SK-N-SH treated with all-trans-retinoic acid at 6 μM for 48 hours (cell line): Measurements from ENCODE around the gene SCO2.

Source experiments
- ATAC-seq: fragments of 200-7000 bp; cut with Tn5 transposase; 3 replicates; pipeline ENCODE4 v1.9.1; 2020; ENCODE audit warnings: mild to moderate bottlenecking, moderate library complexity
- CSDC2 ChIP-seq: fragments of 250-450 bp; sonication (Bioruptor Pico); IDR thresholded peaks from 2 replicates; pipeline ENCODE4 v1.5.0; 2020; ENCODE audit warnings: mild to moderate bottlenecking, moderate library complexity
- ESRRG ChIP-seq: fragments of 250-450 bp; sonication (Bioruptor Pico); IDR thresholded peaks from 2 replicates; pipeline ENCODE4 v1.6.1; 2021; ENCODE audit warnings: mild to moderate bottlenecking
- GLIS3 ChIP-seq: fragments of 250-450 bp; sonication (Bioruptor Pico); IDR thresholded peaks from 2 replicates; pipeline ENCODE4 v1.5.0; 2020; ENCODE audit warnings: mild to moderate bottlenecking, moderate library complexity
- ISL1 ChIP-seq: fragments of 250-450 bp; sonication (Bioruptor Pico); IDR thresholded peaks from 2 replicates; pipeline ENCODE4 v2.1.2; 2022; ENCODE audit warnings: mild to moderate bottlenecking, moderate library complexity
- OSR1 ChIP-seq: fragments of 250-450 bp; sonication (Bioruptor Pico); IDR thresholded peaks from 2 replicates; pipeline ENCODE4 v1.8.0; 2022; ENCODE audit warnings: moderate library complexity, mild to moderate bottlenecking, inconsistent platforms
- PPARA ChIP-seq: fragments of 250-450 bp; sonication (Bioruptor Pico); IDR thresholded peaks from 2 replicates; pipeline ENCODE4 v1.5.0; 2020; ENCODE audit warnings: mild to moderate bottlenecking, borderline replicate concordance
- RARB ChIP-seq: fragments of 250-450 bp; sonication (Bioruptor Pico); IDR thresholded peaks from 2 replicates; pipeline ENCODE4 v1.8.0; 2021; ENCODE audit warnings: mild to moderate bottlenecking, moderate library complexity
- SNAI2 ChIP-seq: fragments of 250-450 bp; sonication (Bioruptor Pico); IDR thresholded peaks from 2 replicates; pipeline ENCODE4 v1.5.0; 2020; ENCODE audit warnings: mild to moderate bottlenecking, moderate library complexity
- TCF4 ChIP-seq: fragments of 250-450 bp; sonication (Bioruptor Pico); IDR thresholded peaks from 2 replicates; pipeline ENCODE4 v1.8.0; 2021; ENCODE audit warnings: mild to moderate bottlenecking, moderate library complexity, borderline replicate concordance
- TOX ChIP-seq: fragments of 250-450 bp; sonication (Bioruptor Pico); IDR thresholded peaks from 2 replicates; pipeline ENCODE4 v1.8.0; 2021; ENCODE audit warnings: mild to moderate bottlenecking, moderate library complexity, borderline replicate concordance
- ZC3H10 ChIP-seq: fragments of 250-450 bp; sonication (Bioruptor Pico); IDR thresholded peaks from 2 replicates; pipeline ENCODE4 v1.5.1; 2021; ENCODE audit warnings: mild to moderate bottlenecking, moderate library complexity
- ZFP3 ChIP-seq: fragments of 250-450 bp; sonication (Bioruptor Pico); IDR thresholded peaks from 2 replicates; pipeline ENCODE4 v1.5.0; 2020; ENCODE audit warnings: mild to moderate bottlenecking, moderate library complexity
- ZFP30 ChIP-seq: fragments of 450-650 bp; formaldehyde crosslinking; IDR thresholded peaks from 2 replicates; pipeline ENCODE4 v1.5.0; 2022; ENCODE audit warnings: mild to moderate bottlenecking, moderate library complexity
- ZNF565 ChIP-seq: fragments of 450-650 bp; formaldehyde crosslinking; conservative IDR thresholded peaks from 2 replicates; pipeline ENCODE4 v1.5.0; 2020; ENCODE audit warnings: low read depth, mild to moderate bottlenecking, moderate library complexity
- ZNF70 ChIP-seq: fragments of 450-650 bp; formaldehyde crosslinking; IDR thresholded peaks from 2 replicates; pipeline ENCODE4 v1.5.0; 2020; ENCODE audit warnings: mild to moderate bottlenecking, moderate library complexity
- ZNF8 ChIP-seq: fragments of 450-650 bp; formaldehyde crosslinking; IDR thresholded peaks from 2 replicates; pipeline ENCODE4 v1.5.0; 2020; ENCODE audit warnings: mild to moderate bottlenecking, moderate library complexity
- TF ChIP-seq, protein P1 (sequence below): fragments of 250-450 bp; sonication (Bioruptor Pico); IDR thresholded peaks from 2 replicates; pipeline ENCODE4 v1.5.1; 2021; ENCODE audit warnings: mild to moderate bottlenecking, moderate library complexity
- TF ChIP-seq, protein P2 (sequence below): fragments of 250-450 bp; sonication (Bioruptor Pico); IDR thresholded peaks from 2 replicates; pipeline ENCODE4 v1.8.0; 2020; ENCODE audit warnings: mild to moderate bottlenecking, moderate library complexity, borderline replicate concordance
- TF ChIP-seq, protein P3 (sequence below): fragments of 250-450 bp; sonication (Bioruptor Pico); IDR thresholded peaks from 2 replicates; pipeline ENCODE4 v1.8.0; 2021; ENCODE audit warnings: low read depth, mild to moderate bottlenecking, moderate library complexity, borderline replicate concordance
- TF ChIP-seq, protein P4 (sequence below): fragments of 250-450 bp; sonication (Bioruptor Pico); IDR thresholded peaks from 2 replicates; pipeline ENCODE4 v1.5.1; 2020; ENCODE audit warnings: low read depth, mild to moderate bottlenecking, moderate library complexity

The SCO2 gene

DNA sequence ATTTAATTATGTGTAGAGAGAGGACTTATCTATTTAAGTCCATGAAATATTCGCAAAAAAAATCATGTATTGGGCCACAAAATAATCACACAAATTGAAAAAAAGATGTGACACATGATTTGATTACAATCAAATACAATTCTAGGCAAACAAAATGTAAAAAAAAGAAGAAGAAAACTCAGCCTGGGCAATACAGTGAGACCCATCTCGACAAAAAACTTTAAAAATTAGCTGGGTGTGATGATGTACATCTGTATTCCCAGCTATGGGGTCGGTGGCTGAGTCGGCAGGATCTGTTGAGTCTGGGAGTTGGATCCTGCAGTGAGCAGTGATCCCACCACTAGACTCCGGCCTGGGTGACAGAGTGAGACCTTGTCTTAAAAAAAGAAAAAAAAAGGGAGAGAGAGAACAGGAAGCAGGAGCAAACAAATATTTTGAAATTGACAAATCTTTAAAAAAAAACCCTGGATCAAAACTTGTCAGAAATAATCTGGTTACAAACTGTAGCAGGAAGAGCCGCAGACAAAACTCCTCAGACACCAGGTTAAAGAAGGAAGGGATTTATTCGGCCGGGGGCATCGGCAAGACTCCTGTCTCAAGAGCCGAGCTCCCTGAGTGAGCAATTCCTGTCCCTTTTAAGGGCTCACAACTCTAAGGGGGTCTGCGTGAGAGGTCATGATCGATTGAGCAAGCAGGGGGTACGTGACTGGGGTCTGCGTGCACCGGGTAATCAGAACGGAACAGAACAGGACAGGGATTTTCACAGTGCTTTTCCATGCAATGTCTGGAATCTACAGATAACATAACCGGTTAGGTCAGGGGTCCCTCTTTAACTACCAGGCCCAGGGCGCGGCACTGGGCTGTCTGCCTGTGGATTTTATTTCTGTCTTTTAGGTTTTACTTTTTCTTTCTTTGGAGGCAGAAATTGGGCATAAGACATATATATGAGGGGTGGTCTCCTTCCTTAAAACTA, 7.7 kb upstream of the SCO2 start:
- ATAC-seq: no peak
- no peak for TF ChIP-seq ESRRG
- no peak for TF ChIP-seq PPARA (CRISPR knock-in tag)
- TF ChIP-seq OSR1: no peak
- TF ChIP-seq RARB (CRISPR knock-in tag): no peak
- no peak for TF ChIP-seq TCF4
- TF ChIP-seq GLIS3 (CRISPR knock-in tag): no peak
- TF ChIP-seq, all 23 proteins: peak for 0

DNA sequence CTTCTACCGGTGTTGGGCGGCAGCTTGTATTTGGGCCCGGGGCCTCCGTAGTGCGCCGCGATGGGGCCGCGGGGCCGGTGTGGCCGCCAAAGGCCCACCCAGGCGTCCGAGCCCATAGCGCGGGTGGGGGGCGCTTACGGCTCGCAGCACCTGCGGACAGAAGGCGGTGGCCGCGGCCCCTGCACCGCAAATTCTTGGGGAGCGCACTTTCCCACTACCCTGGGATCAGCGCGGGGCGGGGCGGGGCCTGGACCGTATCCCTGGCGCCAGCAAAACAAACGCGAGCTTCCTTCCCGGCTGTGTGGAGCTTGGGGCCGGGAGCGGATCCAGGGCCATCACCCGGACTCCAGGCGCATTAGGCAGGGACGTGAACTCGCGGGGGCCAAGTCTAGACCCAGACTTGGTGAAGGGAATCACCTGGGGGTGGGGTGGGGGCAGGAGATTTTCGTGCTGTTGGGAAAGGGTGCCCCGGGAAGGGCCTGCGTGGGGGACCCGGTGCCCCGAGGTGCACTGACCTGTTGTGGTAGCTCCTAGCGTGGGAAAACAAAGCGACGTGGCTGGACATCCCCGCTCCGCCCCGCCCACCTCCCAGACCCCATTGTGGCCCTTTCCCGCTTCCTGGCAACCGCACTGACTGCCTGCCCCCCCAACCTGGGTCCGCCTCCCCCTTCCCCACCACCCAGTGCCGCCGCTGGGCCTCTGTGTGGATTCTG, 6.7 kb upstream of the SCO2 start:
- TF ChIP-seq CSDC2 (CRISPR knock-in tag) (no peak), ZFP30 (CRISPR knock-in tag) (no peak), ISL1 (CRISPR knock-in tag) (no peak), ESRRG (no peak)
- TF ChIP-seq, protein P1, sequence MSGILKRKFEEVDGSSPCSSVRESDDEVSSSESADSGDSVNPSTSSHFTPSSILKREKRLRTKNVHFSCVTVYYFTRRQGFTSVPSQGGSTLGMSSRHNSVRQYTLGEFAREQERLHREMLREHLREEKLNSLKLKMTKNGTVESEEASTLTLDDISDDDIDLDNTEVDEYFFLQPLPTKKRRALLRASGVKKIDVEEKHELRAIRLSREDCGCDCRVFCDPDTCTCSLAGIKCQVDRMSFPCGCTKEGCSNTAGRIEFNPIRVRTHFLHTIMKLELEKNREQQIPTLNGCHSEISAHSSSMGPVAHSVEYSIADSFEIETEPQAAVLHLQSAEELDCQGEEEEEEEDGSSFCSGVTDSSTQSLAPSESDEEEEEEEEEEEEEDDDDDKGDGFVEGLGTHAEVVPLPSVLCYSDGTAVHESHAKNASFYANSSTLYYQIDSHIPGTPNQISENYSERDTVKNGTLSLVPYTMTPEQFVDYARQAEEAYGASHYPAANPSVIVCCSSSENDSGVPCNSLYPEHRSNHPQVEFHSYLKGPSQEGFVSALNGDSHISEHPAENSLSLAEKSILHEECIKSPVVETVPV (CRISPR knock-in tag): no peak
- TF ChIP-seq, protein P2, sequence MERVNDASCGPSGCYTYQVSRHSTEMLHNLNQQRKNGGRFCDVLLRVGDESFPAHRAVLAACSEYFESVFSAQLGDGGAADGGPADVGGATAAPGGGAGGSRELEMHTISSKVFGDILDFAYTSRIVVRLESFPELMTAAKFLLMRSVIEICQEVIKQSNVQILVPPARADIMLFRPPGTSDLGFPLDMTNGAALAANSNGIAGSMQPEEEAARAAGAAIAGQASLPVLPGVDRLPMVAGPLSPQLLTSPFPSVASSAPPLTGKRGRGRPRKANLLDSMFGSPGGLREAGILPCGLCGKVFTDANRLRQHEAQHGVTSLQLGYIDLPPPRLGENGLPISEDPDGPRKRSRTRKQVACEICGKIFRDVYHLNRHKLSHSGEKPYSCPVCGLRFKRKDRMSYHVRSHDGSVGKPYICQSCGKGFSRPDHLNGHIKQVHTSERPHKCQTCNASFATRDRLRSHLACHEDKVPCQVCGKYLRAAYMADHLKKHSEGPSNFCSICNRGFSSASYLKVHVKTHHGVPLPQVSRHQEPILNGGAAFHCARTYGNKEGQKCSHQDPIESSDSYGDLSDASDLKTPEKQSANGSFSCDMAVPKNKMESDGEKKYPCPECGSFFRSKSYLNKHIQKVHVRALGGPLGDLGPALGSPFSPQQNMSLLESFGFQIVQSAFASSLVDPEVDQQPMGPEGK (CRISPR knock-in tag): no peak
- TF ChIP-seq, protein P3, sequence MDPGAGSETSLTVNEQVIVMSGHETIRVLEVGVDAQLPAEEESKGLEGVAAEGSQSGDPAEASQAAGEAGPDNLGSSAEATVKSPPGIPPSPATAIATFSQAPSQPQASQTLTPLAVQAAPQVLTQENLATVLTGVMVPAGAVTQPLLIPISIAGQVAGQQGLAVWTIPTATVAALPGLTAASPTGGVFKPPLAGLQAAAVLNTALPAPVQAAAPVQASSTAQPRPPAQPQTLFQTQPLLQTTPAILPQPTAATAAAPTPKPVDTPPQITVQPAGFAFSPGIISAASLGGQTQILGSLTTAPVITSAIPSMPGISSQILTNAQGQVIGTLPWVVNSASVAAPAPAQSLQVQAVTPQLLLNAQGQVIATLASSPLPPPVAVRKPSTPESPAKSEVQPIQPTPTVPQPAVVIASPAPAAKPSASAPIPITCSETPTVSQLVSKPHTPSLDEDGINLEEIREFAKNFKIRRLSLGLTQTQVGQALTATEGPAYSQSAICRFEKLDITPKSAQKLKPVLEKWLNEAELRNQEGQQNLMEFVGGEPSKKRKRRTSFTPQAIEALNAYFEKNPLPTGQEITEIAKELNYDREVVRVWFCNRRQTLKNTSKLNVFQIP (CRISPR knock-in tag): no peak
- TF ChIP-seq, all 23 proteins: peak for 0
- peak; percentile 89 for ATAC-seq

DNA sequence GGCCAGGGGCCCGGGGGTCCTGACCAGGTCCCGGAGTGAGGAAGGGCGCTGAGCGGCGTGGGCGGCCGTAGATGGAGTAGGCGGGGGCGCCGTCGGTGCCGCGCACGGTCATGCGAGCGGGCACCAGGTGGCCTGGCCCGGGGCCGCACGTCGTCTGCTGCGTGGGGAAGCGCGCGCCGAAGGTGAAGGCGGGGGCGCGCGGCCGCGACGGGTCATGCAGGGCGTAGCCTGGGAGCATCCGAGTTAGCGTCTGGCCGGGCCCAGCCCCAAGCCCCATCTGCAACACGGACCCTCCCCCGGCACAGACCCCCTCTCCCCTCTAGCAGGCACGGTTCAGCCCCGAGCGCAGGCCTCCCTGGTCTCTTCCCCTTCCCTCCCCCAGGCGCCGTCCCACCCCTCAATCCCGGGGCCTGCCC, 6.2 kb upstream of the SCO2 start:
- TF ChIP-seq PPARA (CRISPR knock-in tag) (no peak), ESRRG (no peak), CSDC2 (CRISPR knock-in tag) (no peak), ZNF8 (CRISPR knock-in tag) (no peak), ZC3H10 (CRISPR knock-in tag) (no peak), ISL1 (CRISPR knock-in tag) (no peak), OSR1 (no peak), GLIS3 (CRISPR knock-in tag) (no peak), TCF4 (no peak)
- TF ChIP-seq, protein P2 (CRISPR knock-in tag): no peak
- peak; percentile 39 for ATAC-seq

DNA sequence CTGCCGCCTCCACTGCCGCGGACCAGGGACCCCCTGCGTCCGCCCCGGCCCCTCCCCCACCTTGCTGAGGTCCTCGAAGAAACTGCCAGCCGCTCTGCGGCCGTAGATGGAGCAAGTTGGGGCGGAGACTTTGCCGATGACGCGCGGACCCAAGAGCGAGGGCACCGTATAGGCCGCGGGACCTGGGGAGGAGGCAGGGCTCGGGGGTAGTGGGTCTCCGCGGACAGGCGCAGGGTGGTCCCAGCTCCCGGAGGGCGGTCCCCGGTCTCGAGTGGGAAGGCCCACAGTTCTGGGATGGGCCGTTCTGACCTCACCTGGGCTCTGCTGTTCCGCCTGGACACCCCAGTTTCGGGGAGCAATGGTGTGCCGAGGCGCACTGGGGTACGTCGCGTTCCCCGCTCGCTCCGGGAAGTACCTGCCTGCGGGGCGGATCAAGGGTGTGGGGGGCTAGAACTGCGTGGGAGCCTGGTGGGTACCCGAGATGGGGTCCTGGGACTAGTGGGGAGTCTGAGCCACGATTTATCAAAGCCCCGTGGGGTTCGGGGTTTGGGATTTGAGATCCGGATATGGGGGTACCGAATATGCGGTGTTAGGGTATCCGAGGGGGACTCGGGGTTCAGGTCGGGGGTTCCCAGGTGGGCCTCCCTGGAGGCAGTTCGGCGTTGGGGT, 5.6 kb upstream of the SCO2 start:
- ATAC-seq: peak; percentile 20
- TF ChIP-seq ZNF70 (CRISPR knock-in tag) (no peak), SNAI2 (CRISPR knock-in tag) (no peak), TCF4 (no peak), ISL1 (CRISPR knock-in tag) (no peak), RARB (CRISPR knock-in tag) (no peak), ZNF565 (CRISPR knock-in tag) (no peak), PPARA (CRISPR knock-in tag) (no peak), TOX (CRISPR knock-in tag) (no peak), GLIS3 (CRISPR knock-in tag) (no peak), ZFP3 (CRISPR knock-in tag) (no peak), CSDC2 (CRISPR knock-in tag) (no peak), ZFP30 (CRISPR knock-in tag) (no peak), ZNF8 (CRISPR knock-in tag) (no peak)
- TF ChIP-seq, protein P4, sequence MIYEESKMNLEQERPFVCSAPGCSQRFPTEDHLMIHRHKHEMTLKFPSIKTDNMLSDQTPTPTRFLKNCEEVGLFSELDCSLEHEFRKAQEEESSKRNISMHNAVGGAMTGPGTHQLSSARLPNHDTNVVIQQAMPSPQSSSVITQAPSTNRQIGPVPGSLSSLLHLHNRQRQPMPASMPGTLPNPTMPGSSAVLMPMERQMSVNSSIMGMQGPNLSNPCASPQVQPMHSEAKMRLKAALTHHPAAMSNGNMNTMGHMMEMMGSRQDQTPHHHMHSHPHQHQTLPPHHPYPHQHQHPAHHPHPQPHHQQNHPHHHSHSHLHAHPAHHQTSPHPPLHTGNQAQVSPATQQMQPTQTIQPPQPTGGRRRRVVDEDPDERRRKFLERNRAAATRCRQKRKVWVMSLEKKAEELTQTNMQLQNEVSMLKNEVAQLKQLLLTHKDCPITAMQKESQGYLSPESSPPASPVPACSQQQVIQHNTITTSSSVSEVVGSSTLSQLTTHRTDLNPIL (CRISPR knock-in tag): no peak
- TF ChIP-seq, protein P1 (CRISPR knock-in tag): no peak
- TF ChIP-seq, protein P2 (CRISPR knock-in tag): no peak
